Gastrocnemius medialis (tissue), 4 donors: ENCODE measurements around the gene ESX1.
"Not testable (repeated sequence)": the region's sequence is repeated elsewhere in the genome, so short reads cannot be mapped to it uniquely, and the experiment has no call there.

Experiments
- CTCF ChIP-seq, 5 experiments: fragments of 450-650 bp in 3 of 5; fragments of 200-600 bp in 2 of 5; sonication (generic) in 2 of 5; IDR thresholded peaks in 4 of 5; conservative IDR thresholded peaks in 1 of 5; 1 replicate in 4 of 5; 2 replicates in 1 of 5; pipeline ENCODE4 v1.5.1; 2016 to 2019; ENCODE audit warnings: antibody characterized with exemption in 5 of 5, mild to moderate bottlenecking in 3 of 5, moderate library complexity in 3 of 5
- POLR2A ChIP-seq, 2 donors: fragments of 450-650 bp; IDR thresholded peaks; one replicate each; pipeline ENCODE4 v1.6.1; 2017; ENCODE audit warnings: antibody characterized with exemption in 2 of 2, mild to moderate bottlenecking in 2 of 2, moderate library complexity in 2 of 2

DNA sequence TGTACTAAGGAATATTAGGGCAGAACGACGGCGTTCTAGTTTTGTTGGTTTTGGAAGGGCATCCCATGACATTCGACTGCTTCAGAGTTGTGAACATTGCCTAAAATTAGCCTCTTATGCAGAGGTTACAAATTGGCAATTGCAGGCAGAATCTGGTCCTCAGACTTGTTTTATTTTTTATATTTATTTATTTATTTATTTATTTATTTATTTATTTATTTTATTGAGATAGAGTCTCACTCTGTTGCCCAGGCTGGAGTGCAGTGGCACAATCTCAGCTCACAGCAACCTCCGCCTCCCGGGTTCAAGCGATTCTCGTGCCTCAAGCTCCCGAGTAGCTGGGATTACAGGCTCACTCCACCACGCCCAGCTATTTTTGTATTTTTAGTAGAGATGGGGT is 24.7 kb downstream of the ESX1 start:
- not testable (repeated sequence) for TF ChIP-seq CTCF (IDR thresholded peaks at IDR 0.05 in 4 of 5, conservative IDR thresholded peaks at IDR 0.05 in 1 of 5); POLR2A (IDR thresholded peaks at IDR 0.05)
